ENCODE measurements around the gene THRSP.

DNA sequence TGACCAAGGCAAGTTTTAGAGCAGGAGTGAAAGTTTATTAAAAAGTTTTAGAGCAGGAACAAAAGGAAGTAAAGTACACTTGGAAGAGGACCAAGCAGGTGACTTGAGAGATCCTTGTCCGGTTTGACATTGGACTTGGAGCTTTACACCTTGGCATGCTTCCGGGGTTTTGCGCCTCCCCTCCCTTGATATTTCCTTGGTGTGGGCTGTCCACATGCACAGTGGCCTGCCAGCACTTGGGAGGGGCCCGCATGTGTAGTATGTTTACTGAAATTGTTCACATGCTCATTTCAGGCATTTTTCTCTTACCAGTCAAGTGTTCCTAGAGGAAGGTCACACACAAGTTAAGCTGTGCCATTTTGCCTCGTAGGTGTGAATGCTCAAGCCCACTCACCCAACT, 19.0 kb upstream of the THRSP start:
- no peak for TF ChIP-seq POLR2A (IDR thresholded peaks at IDR 0.05)
- TF ChIP-seq, protein P1, sequence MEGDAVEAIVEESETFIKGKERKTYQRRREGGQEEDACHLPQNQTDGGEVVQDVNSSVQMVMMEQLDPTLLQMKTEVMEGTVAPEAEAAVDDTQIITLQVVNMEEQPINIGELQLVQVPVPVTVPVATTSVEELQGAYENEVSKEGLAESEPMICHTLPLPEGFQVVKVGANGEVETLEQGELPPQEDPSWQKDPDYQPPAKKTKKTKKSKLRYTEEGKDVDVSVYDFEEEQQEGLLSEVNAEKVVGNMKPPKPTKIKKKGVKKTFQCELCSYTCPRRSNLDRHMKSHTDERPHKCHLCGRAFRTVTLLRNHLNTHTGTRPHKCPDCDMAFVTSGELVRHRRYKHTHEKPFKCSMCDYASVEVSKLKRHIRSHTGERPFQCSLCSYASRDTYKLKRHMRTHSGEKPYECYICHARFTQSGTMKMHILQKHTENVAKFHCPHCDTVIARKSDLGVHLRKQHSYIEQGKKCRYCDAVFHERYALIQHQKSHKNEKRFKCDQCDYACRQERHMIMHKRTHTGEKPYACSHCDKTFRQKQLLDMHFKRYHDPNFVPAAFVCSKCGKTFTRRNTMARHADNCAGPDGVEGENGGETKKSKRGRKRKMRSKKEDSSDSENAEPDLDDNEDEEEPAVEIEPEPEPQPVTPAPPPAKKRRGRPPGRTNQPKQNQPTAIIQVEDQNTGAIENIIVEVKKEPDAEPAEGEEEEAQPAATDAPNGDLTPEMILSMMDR (IDR thresholded peaks at IDR 0.05): no peak
- no peak for TF ChIP-seq EP300 (IDR thresholded peaks at IDR 0.05)
